Liver (tissue), 9 donors: ENCODE measurements around the gene FOXN4. TPM values are rescaled to one million over a fixed set of nuclear protein-coding genes. Genes with fewer than 3 reads are reported as not detected.

ENCODE experiments used
- DNase-seq: peaks from one replicate; pipeline ENCODE4 v3.0.0-alpha.2; 2017; ENCODE audit warnings: low spot score
- H3K27ac ChIP-seq, 2 donors: one replicate each; pipeline ENCODE4 v1.7.0; 2013; ENCODE audit warnings: inconsistent platforms in 2 of 2, low read length in 2 of 2, control low read depth in 1 of 2, low read depth in 1 of 2, mild to moderate bottlenecking in 1 of 2
- H3K27me3 ChIP-seq, 4 donors: one replicate each; pipeline versions ENCODE4 v1.6.1 to v1.7.0; 2013; ENCODE audit warnings: low read length in 3 of 4, inconsistent platforms in 1 of 4, mild to moderate bottlenecking in 1 of 4, moderate library complexity in 1 of 4; ENCODE audit not compliant: control insufficient read depth in 4 of 4, insufficient read depth in 4 of 4
- H3K36me3 ChIP-seq, 4 donors: one replicate each; pipeline versions ENCODE4 v1.6.1 to v1.7.0; 2013; ENCODE audit warnings: low read length in 3 of 4, mild to moderate bottlenecking in 3 of 4, low read depth in 1 of 4, moderate library complexity in 1 of 4; ENCODE audit not compliant: control insufficient read depth in 4 of 4, insufficient read depth in 3 of 4
- H3K4me1 ChIP-seq, 4 donors: one replicate each; pipeline versions ENCODE4 v1.6.1 to v1.7.0; 2013; ENCODE audit warnings: low read length in 3 of 4, mild to moderate bottlenecking in 3 of 4, moderate library complexity in 1 of 4; ENCODE audit not compliant: control insufficient read depth in 4 of 4, insufficient read depth in 4 of 4
- H3K4me3 ChIP-seq, 3 donors: one replicate each; pipeline versions ENCODE4 v1.6.1 to v1.7.0; 2013; ENCODE audit warnings: low read length in 3 of 3, control low read depth in 1 of 3, low read depth in 1 of 3, mild to moderate bottlenecking in 1 of 3
- H3K9ac ChIP-seq, 2 donors: one replicate each; pipeline ENCODE4 v1.7.0; 2013; ENCODE audit warnings: low read length in 2 of 2, mild to moderate bottlenecking in 2 of 2, moderate library complexity in 2 of 2, control low read depth in 1 of 2, low read depth in 1 of 2
- H3K9me3 ChIP-seq, 4 donors: one replicate each; pipeline versions ENCODE4 v1.6.1 to v1.7.0; 2013; ENCODE audit warnings: low read length in 3 of 4; ENCODE audit not compliant: control insufficient read depth in 4 of 4
- EGR1 ChIP-seq, 2 donors: IDR thresholded peaks; 2 replicates each; pipeline ENCODE4 v1.6.1; 2016 to 2018; ENCODE audit warnings: antibody characterized with exemption in 2 of 2, low read depth in 2 of 2
- FOXA1 ChIP-seq: IDR thresholded peaks from 2 replicates; pipeline ENCODE4 v1.6.1; 2016; ENCODE audit warnings: antibody characterized with exemption
- FOXA2 ChIP-seq: IDR thresholded peaks from 2 replicates; pipeline ENCODE4 v1.6.1; 2016; ENCODE audit warnings: antibody characterized with exemption
- GABPA ChIP-seq, 2 donors: IDR thresholded peaks in 1 of 2; conservative IDR thresholded peaks in 1 of 2; 2 replicates each; pipeline ENCODE4 v1.6.1; 2016; ENCODE audit warnings: antibody characterized with exemption in 2 of 2, mild to moderate bottlenecking in 1 of 2, moderate library complexity in 1 of 2
- HNF4A ChIP-seq, 2 donors: conservative IDR thresholded peaks; 2 replicates each; pipeline ENCODE4 v1.6.1; 2016; ENCODE audit warnings: antibody characterized with exemption in 2 of 2, mild to moderate bottlenecking in 2 of 2
- HNF4G ChIP-seq: IDR thresholded peaks from 2 replicates; pipeline ENCODE4 v1.6.1; 2016; ENCODE audit warnings: antibody characterized with exemption
- JUND ChIP-seq, 2 donors: IDR thresholded peaks; 2 replicates each; pipeline ENCODE4 v1.6.1; 2016; ENCODE audit warnings: antibody characterized with exemption in 2 of 2
- RXRA ChIP-seq, 2 donors: IDR thresholded peaks; 2 replicates each; pipeline ENCODE4 v1.6.1; 2017 to 2018; ENCODE audit warnings: antibody characterized with exemption in 2 of 2, mild to moderate bottlenecking in 1 of 2
- TAF1 ChIP-seq: conservative IDR thresholded peaks from 2 replicates; pipeline ENCODE4 v1.6.1; 2016; ENCODE audit warnings: antibody characterized with exemption, mild to moderate bottlenecking
- WGBS: extraction: QIAGEN DNeasy Blood & Tissue Kit; methylation state at CpG from one replicate; pipeline ENCODE4 v1.1.7; 2013; 5-methylcytosine and 5-hydroxymethylcytosine counted together
- polyA plus RNA-seq, 2 donors: library from polyadenylated mRNA; stranded (reverse) in 1 of 2; unstranded in 1 of 2; fragments of 200-250 nt in 1 of 2; fragments of >200 nt in 1 of 2; fragmentation: Nextera tagmentation in 1 of 2; extraction: Ambion mirVana in 1 of 2; gene quantifications; one replicate each; pipeline versions ENCODE4 v1.2.1 to v1.2.3, GENCODE V29; 2013 to 2015
- total RNA-seq, 2 donors: library from RNA; depleted of rRNA; stranded (reverse); fragments of >200 nt; gene quantifications; one replicate each; pipeline ENCODE4 v1.2.3, GENCODE V29; 2014
- TF ChIP-seq, protein P1 (sequence below): IDR thresholded peaks from 2 replicates; pipeline ENCODE4 v1.6.1; 2016; ENCODE audit warnings: antibody characterized with exemption
- TF ChIP-seq, protein P2 (sequence below): IDR thresholded peaks from 2 replicates; pipeline ENCODE4 v1.6.1; 2016; ENCODE audit warnings: antibody characterized with exemption, mild to moderate bottlenecking
- TF ChIP-seq, protein P3 (sequence below): IDR thresholded peaks from 2 replicates; pipeline ENCODE4 v1.6.1; 2016; ENCODE audit warnings: antibody characterized with exemption
- TF ChIP-seq, protein P4 (sequence below): fragments of 150-350 bp; IDR thresholded peaks from 2 replicates; pipeline ENCODE4 v1.5.1; 2017; ENCODE audit warnings: improper control_type of control experiment, low read depth, low read length; ENCODE audit not compliant: missing input control
- TF ChIP-seq, protein P5 (sequence below): IDR thresholded peaks from 2 replicates; pipeline ENCODE4 v1.6.1; 2016; ENCODE audit warnings: antibody characterized with exemption
- donor health status: healthy.
- donor health status: healthy.
- donor health status: healthy.
- donor health status: healthy.
- donor health status: healthy.

FOXN4 gene
- total and polyA plus RNA-seq, 4 donors: not detected

DNA sequence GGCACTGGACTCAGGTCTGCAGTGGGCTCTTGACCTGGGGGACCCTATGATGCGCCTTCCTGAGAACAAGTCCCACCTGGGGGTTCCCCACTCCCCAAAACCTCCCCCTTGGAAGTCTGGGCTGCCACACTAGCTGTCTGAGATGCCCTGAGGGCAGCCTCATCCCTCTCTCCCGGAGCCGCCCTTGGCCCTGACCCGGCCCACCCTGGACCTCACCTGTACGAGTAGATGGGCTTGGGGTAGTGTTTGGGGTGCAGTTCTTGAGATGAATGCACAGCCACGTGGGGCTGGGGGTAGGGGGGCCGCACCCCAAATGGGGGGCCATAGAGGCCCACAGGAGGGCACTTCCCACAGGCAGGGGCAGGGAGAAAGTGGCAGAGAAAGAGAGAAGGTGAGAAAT lies 21.9 kb downstream of the FOXN4 start:
- 85% methylated on average over 7 of the region's 7 CpGs for WGBS
- Histone ChIP-seq H3K9ac (no peak overlapping the region), H3K36me3 (no peaks in the 10 kb centered on the region), H3K9me3 (no peaks in the 10 kb centered on the region), H3K27me3 (no peaks in the 10 kb centered on the region), H3K27ac (no peak overlapping the region), H3K4me1 (no peaks in the 10 kb centered on the region), H3K4me3 (no peak overlapping the region)
- no peak for TF ChIP-seq FOXA2
- TF ChIP-seq EGR1 (IDR thresholded peaks at IDR 0.05; ENCODE audit: low read depth in 2 of 2): no peak
- TF ChIP-seq, protein P1, sequence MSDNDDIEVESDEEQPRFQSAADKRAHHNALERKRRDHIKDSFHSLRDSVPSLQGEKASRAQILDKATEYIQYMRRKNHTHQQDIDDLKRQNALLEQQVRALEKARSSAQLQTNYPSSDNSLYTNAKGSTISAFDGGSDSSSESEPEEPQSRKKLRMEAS: no peak
- TF ChIP-seq, protein P2, sequence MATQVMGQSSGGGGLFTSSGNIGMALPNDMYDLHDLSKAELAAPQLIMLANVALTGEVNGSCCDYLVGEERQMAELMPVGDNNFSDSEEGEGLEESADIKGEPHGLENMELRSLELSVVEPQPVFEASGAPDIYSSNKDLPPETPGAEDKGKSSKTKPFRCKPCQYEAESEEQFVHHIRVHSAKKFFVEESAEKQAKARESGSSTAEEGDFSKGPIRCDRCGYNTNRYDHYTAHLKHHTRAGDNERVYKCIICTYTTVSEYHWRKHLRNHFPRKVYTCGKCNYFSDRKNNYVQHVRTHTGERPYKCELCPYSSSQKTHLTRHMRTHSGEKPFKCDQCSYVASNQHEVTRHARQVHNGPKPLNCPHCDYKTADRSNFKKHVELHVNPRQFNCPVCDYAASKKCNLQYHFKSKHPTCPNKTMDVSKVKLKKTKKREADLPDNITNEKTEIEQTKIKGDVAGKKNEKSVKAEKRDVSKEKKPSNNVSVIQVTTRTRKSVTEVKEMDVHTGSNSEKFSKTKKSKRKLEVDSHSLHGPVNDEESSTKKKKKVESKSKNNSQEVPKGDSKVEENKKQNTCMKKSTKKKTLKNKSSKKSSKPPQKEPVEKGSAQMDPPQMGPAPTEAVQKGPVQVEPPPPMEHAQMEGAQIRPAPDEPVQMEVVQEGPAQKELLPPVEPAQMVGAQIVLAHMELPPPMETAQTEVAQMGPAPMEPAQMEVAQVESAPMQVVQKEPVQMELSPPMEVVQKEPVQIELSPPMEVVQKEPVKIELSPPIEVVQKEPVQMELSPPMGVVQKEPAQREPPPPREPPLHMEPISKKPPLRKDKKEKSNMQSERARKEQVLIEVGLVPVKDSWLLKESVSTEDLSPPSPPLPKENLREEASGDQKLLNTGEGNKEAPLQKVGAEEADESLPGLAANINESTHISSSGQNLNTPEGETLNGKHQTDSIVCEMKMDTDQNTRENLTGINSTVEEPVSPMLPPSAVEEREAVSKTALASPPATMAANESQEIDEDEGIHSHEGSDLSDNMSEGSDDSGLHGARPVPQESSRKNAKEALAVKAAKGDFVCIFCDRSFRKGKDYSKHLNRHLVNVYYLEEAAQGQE: no peak
- TF ChIP-seq RXRA (IDR thresholded peaks at IDR 0.05): no peak
- TF ChIP-seq, protein P3, sequence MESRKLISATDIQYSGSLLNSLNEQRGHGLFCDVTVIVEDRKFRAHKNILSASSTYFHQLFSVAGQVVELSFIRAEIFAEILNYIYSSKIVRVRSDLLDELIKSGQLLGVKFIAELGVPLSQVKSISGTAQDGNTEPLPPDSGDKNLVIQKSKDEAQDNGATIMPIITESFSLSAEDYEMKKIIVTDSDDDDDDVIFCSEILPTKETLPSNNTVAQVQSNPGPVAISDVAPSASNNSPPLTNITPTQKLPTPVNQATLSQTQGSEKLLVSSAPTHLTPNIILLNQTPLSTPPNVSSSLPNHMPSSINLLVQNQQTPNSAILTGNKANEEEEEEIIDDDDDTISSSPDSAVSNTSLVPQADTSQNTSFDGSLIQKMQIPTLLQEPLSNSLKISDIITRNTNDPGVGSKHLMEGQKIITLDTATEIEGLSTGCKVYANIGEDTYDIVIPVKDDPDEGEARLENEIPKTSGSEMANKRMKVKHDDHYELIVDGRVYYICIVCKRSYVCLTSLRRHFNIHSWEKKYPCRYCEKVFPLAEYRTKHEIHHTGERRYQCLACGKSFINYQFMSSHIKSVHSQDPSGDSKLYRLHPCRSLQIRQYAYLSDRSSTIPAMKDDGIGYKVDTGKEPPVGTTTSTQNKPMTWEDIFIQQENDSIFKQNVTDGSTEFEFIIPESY: no peak
- TF ChIP-seq JUND (IDR thresholded peaks at IDR 0.05): no peak
- TF ChIP-seq TAF1: no peak
- TF ChIP-seq GABPA (IDR thresholded peaks at IDR 0.05 in 1 of 2, conservative IDR thresholded peaks at IDR 0.05 in 1 of 2): no peak
- TF ChIP-seq HNF4A (conservative IDR thresholded peaks at IDR 0.05): no peak
- no peak for TF ChIP-seq FOXA1
- TF ChIP-seq, protein P4, sequence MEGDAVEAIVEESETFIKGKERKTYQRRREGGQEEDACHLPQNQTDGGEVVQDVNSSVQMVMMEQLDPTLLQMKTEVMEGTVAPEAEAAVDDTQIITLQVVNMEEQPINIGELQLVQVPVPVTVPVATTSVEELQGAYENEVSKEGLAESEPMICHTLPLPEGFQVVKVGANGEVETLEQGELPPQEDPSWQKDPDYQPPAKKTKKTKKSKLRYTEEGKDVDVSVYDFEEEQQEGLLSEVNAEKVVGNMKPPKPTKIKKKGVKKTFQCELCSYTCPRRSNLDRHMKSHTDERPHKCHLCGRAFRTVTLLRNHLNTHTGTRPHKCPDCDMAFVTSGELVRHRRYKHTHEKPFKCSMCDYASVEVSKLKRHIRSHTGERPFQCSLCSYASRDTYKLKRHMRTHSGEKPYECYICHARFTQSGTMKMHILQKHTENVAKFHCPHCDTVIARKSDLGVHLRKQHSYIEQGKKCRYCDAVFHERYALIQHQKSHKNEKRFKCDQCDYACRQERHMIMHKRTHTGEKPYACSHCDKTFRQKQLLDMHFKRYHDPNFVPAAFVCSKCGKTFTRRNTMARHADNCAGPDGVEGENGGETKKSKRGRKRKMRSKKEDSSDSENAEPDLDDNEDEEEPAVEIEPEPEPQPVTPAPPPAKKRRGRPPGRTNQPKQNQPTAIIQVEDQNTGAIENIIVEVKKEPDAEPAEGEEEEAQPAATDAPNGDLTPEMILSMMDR: no peak
- no peak for DNase-seq

DNA sequence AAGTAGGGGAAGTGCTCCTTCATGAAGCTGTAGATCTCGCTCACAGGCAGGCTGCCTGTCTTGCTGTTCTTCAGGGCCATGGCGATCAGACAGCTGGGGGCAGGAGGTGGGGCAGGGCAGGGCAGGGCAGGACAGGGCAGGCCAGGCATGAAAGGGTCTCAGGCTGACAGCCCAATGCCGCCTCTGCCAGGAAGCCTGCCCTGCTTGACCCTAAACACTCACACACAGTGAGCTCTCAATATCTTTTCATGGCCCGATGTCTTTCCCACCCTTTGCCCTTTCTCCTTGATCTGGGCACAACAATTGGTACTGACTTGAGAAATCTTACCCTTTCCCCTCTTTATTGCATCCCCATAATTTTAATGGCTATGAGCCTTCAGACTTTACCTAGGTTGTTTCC lies 22.4 kb downstream of the FOXN4 start:
- 90% methylated on average over 4 of the region's 4 CpGs for WGBS
- DNase-seq: no peak

More for the DNA sequence above, 22.4 kb downstream of the FOXN4 start:
- H3K4me3 ChIP-seq: no peak overlapping the region
- TF ChIP-seq, protein P1: no peak
- TF ChIP-seq RXRA (IDR thresholded peaks at IDR 0.05) (no peak), HNF4G (no peak), TAF1 (no peak), FOXA1 (no peak), FOXA2 (no peak)
- TF ChIP-seq, protein P5, sequence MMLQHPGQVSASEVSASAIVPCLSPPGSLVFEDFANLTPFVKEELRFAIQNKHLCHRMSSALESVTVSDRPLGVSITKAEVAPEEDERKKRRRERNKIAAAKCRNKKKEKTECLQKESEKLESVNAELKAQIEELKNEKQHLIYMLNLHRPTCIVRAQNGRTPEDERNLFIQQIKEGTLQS: no peak
- no peaks in the 10 kb centered on the region for H3K27me3 ChIP-seq
- H3K9ac ChIP-seq: no peak overlapping the region
- no peaks in the 10 kb centered on the region for H3K4me1 ChIP-seq
- H3K36me3 ChIP-seq: no peaks in the 10 kb centered on the region
- H3K9me3 ChIP-seq: no peaks in the 10 kb centered on the region
- no peak overlapping the region for H3K27ac ChIP-seq
